Renal cortex interstitium (tissue), 11 donors: ENCODE data around the gene TNKS1BP1. TPM values are rescaled to one million over a fixed set of nuclear protein-coding genes. Genes with fewer than 3 reads are reported as not detected.
"Not testable (repeated sequence)": the region's sequence is repeated elsewhere in the genome, so short reads cannot be mapped to it uniquely, and the experiment has no call there.

ENCODE experiments used
- DNase-seq, 11 donors: peaks; one replicate each; pipeline ENCODE4 v3.0.0-alpha.2; 2013; ENCODE audit warnings: low read depth in 9 of 11, low spot score in 4 of 11; ENCODE audit errors: extremely low read depth in 1 of 11
- polyA plus RNA-seq, 3 donors: library from polyadenylated mRNA; unstranded; fragments of 120-200 nt; gene quantifications; one replicate each; pipeline ENCODE4 v1.2.1, GENCODE V29; 2013; ENCODE audit not compliant: insufficient read length in 3 of 3

TNKS1BP1 gene
- polyA plus RNA-seq, 3 donors, result 64.2 to 73.0 (median 66.0) TPM

GRCh38 chr11:57336856-57337255 lies 12.1 kb upstream of the TNKS1BP1 start:
- not testable (repeated sequence) for DNase-seq

- DNase-seq, result no peak
Measured at GRCh38 chr11:57336111-57336666, 11.4 kb upstream of the TNKS1BP1 start.

- peak in 7 of 11 donors; percentile 72 to 87 (median 82) for DNase-seq
Measured at GRCh38 chr11:57335343-57336110, 10.8 kb upstream of the TNKS1BP1 start, which contains the start of gene SSRP1. Gene SSRP1 (minus strand): TSS chr11:57335892. CDS start chr11:57335121, 771 bp downstream.

GRCh38 chr11:57335023-57335342 lies 10.2 kb upstream of the TNKS1BP1 start:
- DNase-seq, result no peak

- DNase-seq, result no peak
Measured at GRCh38 chr11:57332694-57333440, 8.1 kb upstream of the TNKS1BP1 start.

- DNase-seq, result no peak
Measured at GRCh38 chr11:57331720-57332119, 7.0 kb upstream of the TNKS1BP1 start.

GRCh38 chr11:57330029-57330428 lies 5.3 kb upstream of the TNKS1BP1 start:
- DNase-seq, result no peak

GRCh38 chr11:57327721-57328120 lies 3.0 kb upstream of the TNKS1BP1 start:
- no peak for DNase-seq

- no peak for DNase-seq
Measured at GRCh38 chr11:57325735-57326048, 940 bp upstream of the TNKS1BP1 start.

- peak in 3 of 11 donors; percentile 47 to 56 (median 54) for DNase-seq
Measured at GRCh38 chr11:57324154-57324885, 432 bp downstream of the TNKS1BP1 start.

GRCh38 chr11:57323855-57324153 lies 948 bp downstream of the TNKS1BP1 start:
- no peak for DNase-seq

- no peak for DNase-seq
Measured at GRCh38 chr11:57323167-57323854, 1.4 kb downstream of the TNKS1BP1 start.

- peak in 8 of 11 donors; percentile 71 to 91 (median 82) for DNase-seq
Measured at GRCh38 chr11:57322256-57323166, 2.2 kb downstream of the TNKS1BP1 start.

- DNase-seq, result no peak
Measured at GRCh38 chr11:57321388-57322255, 3.1 kb downstream of the TNKS1BP1 start.

GRCh38 chr11:57320719-57321387 lies 3.9 kb downstream of the TNKS1BP1 start:
- no peak for DNase-seq

GRCh38 chr11:57320067-57320718 lies 4.6 kb downstream of the TNKS1BP1 start:
- DNase-seq, result no peak
